ENCODE measurements around the gene SPATA17. TPM values are rescaled to one million over a fixed set of nuclear protein-coding genes. Genes with fewer than 3 reads are reported as not detected.

Gene SPATA17
- polyA plus RNA-seq, 3 donors = 14.5 to 15.8 (median 14.9) TPM

GRCh38 chr1:217907504-217907903 is 276.4 kb downstream of the SPATA17 start:
- no peak for DNase-seq (ENCODE audit: low read depth in 3 of 3, low spot score in 2 of 3)

GRCh38 chr1:217910203-217910602 is 279.1 kb downstream of the SPATA17 start:
- no peak for DNase-seq (ENCODE audit: low read depth in 3 of 3, low spot score in 2 of 3)

GRCh38 chr1:217910791-217911320 is 279.7 kb downstream of the SPATA17 start:
- DNase-seq (ENCODE audit: low read depth in 3 of 3, low spot score in 2 of 3) = no peak

GRCh38 chr1:217911908-217912307 is 280.8 kb downstream of the SPATA17 start:
- DNase-seq (ENCODE audit: low read depth in 3 of 3, low spot score in 2 of 3) = no peak

- no peak for DNase-seq (ENCODE audit: low read depth in 3 of 3, low spot score in 2 of 3)
Observed at GRCh38 chr1:217917281-217917887, 286.2 kb downstream of the SPATA17 start.

GRCh38 chr1:217919683-217920388 is 288.7 kb downstream of the SPATA17 start:
- DNase-seq (ENCODE audit: low read depth in 3 of 3, low spot score in 2 of 3) = no peak

Other genes starting within 250 kb of the SPATA17 start
- gene GPATCH2, start 254 bp upstream of the SPATA17 start, polyA plus RNA-seq (ENCODE audit: insufficient read length in 3 of 3) = 10 to 100 TPM; 24.8 to 26.9 (median 24.9) TPM